ENCODE data around the gene CARS2.

DNA sequence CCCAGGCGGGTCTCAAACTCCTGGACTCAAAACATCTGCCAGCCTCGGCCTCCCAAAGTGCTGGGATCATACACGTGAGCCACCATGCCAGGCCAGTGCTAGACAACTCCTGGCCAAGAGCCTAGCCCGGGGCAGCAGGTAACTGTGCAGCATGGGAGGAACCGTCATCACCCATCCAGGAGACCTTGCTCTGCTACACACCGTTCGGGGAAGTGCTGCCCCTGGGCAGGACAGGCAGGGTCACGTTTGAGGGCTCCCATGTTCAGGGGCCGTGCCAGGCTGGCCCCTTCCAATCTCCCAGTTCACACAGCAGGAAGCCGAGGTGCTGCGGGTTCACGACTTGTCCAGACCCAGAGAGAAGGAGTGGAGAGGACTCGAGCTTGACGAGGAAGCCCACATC, 55.5 kb downstream of the CARS2 start:
- no peak for TF ChIP-seq EZH2 (IDR thresholded peaks at IDR 0.05; ENCODE audit: insufficient read depth, poor library complexity, severe bottlenecking)
- TF ChIP-seq EZH2phosphoT487 (IDR thresholded peaks at IDR 0.05; ENCODE audit: insufficient read depth, low read depth) = no peak
